Fibroblast of mammary gland (primary cell): ENCODE measurements around the gene NOP9.
A peak's percentile ranks its signal among the peaks of the same experiment; 100 is the strongest.

Experiments used
- DNase-seq: peaks from one replicate; pipeline ENCODE4 v3.0.0-alpha.2; 2010; ENCODE audit warnings: low read depth
- H3K4me3 ChIP-seq: 2 replicates; pipeline ENCODE4 v1.5.1; 2011; ENCODE audit warnings: low read depth, mild to moderate bottlenecking, low read length, moderate library complexity; ENCODE audit not compliant: control insufficient read depth
- CTCF ChIP-seq: conservative IDR thresholded peaks from 2 replicates; pipeline ENCODE4 v1.5.1; 2011; ENCODE audit warnings: low read depth, low read length, inconsistent platforms; ENCODE audit not compliant: control insufficient read depth, insufficient read depth

NOP9 gene

DNA sequence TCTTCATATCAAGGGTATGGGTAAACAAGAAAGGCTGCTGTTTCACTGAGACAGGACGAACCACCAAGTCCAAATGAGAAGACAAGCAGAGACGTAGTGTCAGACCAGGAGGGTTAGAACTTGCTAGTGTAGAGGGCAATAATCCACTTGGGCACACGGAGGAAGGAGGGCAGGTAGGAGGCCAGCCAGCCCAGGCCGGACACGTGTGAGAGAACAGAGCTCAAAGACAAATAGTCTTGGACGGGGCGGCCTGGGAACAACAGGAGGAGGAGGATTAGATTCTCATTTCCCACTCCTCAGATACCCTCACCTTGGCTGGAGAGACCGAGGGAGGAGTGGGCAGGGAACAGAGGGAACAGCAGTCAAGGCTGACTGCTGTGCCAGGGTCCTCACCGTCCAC, 8.9 kb upstream of the NOP9 start:
- no peak overlapping the region for H3K4me3 ChIP-seq
- DNase-seq, result no peak
- no peak for TF ChIP-seq CTCF

- no peak for DNase-seq
- no peak overlapping the region for H3K4me3 ChIP-seq
- TF ChIP-seq CTCF, result no peak
Measured at GRCh38 chr14:24291446-24292117, 8.1 kb upstream of the NOP9 start.

GRCh38 chr14:24292118-24292807, 7.4 kb upstream of the NOP9 start:
- TF ChIP-seq CTCF, result no peak
- no peak for DNase-seq
- no peak overlapping the region for H3K4me3 ChIP-seq

DNA sequence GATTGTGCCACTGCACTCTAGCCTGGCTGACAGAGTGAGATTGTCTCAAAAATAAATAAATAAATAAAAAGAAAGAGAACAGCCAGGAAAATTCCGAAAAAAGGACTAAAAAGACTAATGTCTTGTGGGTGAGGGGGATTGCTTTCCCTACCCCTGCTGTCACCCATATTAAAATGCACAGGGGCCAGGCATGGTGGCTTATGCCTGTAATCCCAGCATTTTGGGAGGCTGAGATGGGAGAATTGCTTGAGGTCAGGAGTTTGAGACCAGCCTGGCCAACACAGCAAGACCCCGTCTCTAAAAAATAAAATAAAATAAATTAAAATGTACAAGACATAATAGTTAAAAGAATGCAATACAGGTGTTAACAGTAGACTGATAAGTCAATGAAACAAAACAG, 6.1 kb upstream of the NOP9 start:
- no peak for DNase-seq
- TF ChIP-seq CTCF, result no peak
- no peak overlapping the region for H3K4me3 ChIP-seq

DNA sequence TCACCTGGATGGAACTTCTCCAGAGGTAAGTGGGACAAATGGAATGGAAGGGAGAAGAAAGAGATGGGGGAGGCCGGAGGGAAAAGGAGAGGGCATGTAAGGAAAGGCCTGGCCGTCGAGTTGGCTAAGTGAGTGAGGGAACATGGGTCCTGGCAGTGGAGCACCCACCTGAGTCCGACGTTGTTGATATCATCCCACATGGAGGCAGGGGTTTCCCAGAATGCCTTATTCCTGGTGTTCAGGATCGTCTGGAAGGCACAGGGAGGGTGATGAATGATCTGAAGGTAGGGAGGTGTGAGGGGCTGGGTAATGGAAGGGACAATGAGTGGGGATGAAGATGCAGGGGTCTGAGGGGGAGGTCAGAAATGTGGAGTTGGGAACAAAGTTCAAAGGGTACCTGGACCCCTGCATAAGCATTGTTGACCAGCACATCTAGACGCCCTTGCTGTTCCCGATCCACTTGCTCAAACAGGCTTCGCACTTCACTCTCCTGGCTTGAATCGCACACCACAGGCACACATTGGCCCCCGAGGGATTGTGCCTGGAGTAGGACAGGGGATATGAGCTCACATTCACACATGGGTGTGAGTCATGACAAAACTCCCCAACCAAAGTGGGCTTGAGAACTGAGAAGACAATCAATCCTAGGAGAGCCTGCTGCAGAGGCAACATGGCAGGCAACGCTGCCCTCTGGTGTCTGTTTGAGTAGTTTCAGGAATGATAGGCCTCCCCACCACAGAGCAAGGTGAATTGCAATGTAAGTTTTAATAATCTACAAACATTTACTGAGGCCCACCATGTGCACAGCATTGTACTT, 3.1 kb upstream of the NOP9 start:
- peak; percentile 82 for TF ChIP-seq CTCF
- H3K4me3 ChIP-seq, result no peak overlapping the region
- peak; percentile 96 for DNase-seq

- peak; percentile 38 for TF ChIP-seq CTCF
- peak; percentile 20 for DNase-seq
- no peak overlapping the region for H3K4me3 ChIP-seq
Measured at GRCh38 chr14:24297190-24297964, 2.3 kb upstream of the NOP9 start.
